Right lung (tissue), 10 donors: ENCODE data around the gene RBM42. TPM values are rescaled to one million over a fixed set of nuclear protein-coding genes. Genes with fewer than 3 reads are reported as not detected.
"Not testable (repeated sequence)": the region's sequence is repeated elsewhere in the genome, so short reads cannot be mapped to it uniquely, and the experiment has no call there.

Experiments
- DNase-seq, 2 donors: peaks; one replicate each; pipeline ENCODE4 v3.0.0-alpha.2; 2013
- long read RNA-seq, 8 donors: transcript quantifications; one replicate each; lab custom pipeline, GENCODE V29; 2026
- polyA plus RNA-seq, 5 donors: library from polyadenylated mRNA; unstranded; fragments of 120-200 nt; gene quantifications; one replicate each; pipeline versions ENCODE4 v1.2.1 to v1.2.3, GENCODE V29; 2013; ENCODE audit warnings: inconsistent platforms in 1 of 5, low replicate concordance in 1 of 5; ENCODE audit not compliant: insufficient read length in 5 of 5, insufficient read depth in 1 of 5

RBM42 gene, protein sequence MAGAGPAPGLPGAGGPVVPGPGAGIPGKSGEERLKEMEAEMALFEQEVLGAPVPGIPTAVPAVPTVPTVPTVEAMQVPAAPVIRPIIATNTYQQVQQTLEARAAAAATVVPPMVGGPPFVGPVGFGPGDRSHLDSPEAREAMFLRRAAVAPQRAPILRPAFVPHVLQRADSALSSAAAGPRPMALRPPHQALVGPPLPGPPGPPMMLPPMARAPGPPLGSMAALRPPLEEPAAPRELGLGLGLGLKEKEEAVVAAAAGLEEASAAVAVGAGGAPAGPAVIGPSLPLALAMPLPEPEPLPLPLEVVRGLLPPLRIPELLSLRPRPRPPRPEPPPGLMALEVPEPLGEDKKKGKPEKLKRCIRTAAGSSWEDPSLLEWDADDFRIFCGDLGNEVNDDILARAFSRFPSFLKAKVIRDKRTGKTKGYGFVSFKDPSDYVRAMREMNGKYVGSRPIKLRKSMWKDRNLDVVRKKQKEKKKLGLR
- 10 to 100 TPM; 43.0 to 84.8 (median 53.7) TPM for polyA plus RNA-seq
- long read RNA-seq, donor 1, transcript RBM42-201 (10 exons, 1,680 nt): major isoform, 20 of 103 reads
- long read RNA-seq, donor 1, partial matches to known transcripts: 55 of 103 reads
- long read RNA-seq, donor 1, other reads (novel, unspliced or antisense): 23 of 103 reads
- long read RNA-seq, donor 2, transcript RBM42-201 (10 exons, 1,680 nt): major isoform, 14 of 42 reads
- long read RNA-seq, donor 2, partial matches to known transcripts: 8 of 42 reads
- long read RNA-seq, donor 2, other reads (novel, unspliced or antisense): 16 of 42 reads
- long read RNA-seq, donor 3, transcript RBM42-201 (10 exons, 1,680 nt): major isoform, 14 of 68 reads
- long read RNA-seq, donor 3, partial matches to known transcripts: 31 of 68 reads
- long read RNA-seq, donor 3, other reads (novel, unspliced or antisense): 20 of 68 reads
- long read RNA-seq, donor 4, transcript RBM42-201 (10 exons, 1,680 nt): major isoform, 9 of 34 reads
- long read RNA-seq, donor 4, partial matches to known transcripts: 14 of 34 reads
- long read RNA-seq, donor 4, other reads (novel, unspliced or antisense): 7 of 34 reads
- long read RNA-seq, donor 5, transcript RBM42-201 (10 exons, 1,680 nt): major isoform, 10 of 76 reads
- long read RNA-seq, donor 5, partial matches to known transcripts: 45 of 76 reads
- long read RNA-seq, donor 5, other reads (novel, unspliced or antisense): 19 of 76 reads
- long read RNA-seq, donor 6, transcript RBM42-201 (10 exons, 1,680 nt): major isoform, 11 of 71 reads
- long read RNA-seq, donor 6, partial matches to known transcripts: 23 of 71 reads
- long read RNA-seq, donor 6, other reads (novel, unspliced or antisense): 32 of 71 reads
- long read RNA-seq, donor 7, transcript RBM42-201 (10 exons, 1,680 nt): major isoform, 20 of 49 reads
- long read RNA-seq, donor 7, partial matches to known transcripts: 0 of 49 reads
- long read RNA-seq, donor 7, other reads (novel, unspliced or antisense): 25 of 49 reads
- long read RNA-seq, donor 8, transcript RBM42-201 (10 exons, 1,680 nt): major isoform, 7 of 22 reads
- long read RNA-seq, donor 8, partial matches to known transcripts: 6 of 22 reads
- long read RNA-seq, donor 8, other reads (novel, unspliced or antisense): 6 of 22 reads

DNA sequence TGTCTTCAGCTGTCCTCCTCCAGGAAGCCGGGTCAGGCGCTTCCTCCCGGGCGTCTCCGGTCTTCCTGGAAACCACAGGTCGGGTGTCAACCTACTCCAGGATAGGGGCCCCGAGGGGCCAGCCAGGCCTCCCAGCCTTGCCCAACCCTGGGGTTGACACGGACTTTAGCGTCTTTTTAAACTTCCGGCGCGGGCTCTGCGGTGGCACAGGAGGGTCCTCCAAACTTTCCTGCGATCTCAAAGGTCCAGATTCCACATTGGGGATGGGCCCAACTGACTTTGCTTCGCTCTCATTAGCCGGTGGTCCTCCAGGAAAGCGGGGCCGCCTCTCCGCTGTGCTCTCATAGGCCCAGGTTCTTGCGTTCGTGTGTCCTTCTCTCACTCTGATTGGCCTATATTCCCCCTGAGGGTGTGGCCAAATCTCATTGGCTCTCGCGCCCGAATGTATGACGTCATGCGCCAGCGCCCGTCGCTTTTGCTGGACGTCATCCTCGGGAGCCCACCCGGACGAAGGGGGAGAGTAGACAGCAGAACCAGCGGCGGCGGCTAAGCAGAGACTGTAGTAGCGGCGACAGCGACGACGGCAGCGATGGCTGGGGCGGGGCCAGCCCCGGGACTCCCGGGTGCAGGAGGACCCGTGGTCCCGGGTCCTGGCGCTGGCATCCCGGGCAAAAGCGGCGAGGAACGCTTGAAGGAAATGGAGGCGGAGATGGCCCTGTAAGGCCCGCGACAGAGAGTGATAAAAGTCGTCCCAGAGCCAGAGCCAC lies at the start of gene RBM42:
RBM42 (plus strand) TSS at position 472 of the 767 bp plus-strand sequence; CDS start at position 590, 118 bp downstream.
- DNase-seq: peak; percentile 98 to 99

DNA sequence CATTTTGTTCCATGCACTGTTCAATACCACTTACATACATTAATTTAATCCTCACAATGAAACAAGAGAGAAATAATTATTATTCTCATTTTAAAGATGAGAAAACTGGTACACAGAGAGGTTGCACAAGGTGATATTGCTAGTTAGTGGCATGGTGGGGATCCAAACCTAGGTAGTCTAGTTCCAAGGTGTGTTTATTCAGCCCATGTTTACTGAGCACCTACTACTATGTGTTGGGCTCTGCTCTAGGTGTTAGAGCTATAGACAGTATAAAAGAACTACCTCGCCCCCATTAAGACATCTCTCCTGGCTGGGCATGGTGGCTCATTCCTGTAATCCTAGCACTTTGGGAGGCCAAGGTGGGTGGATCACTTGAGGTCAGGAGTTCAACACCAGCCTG lies 46.1 kb upstream of the RBM42 start:
- no peak for DNase-seq

DNA sequence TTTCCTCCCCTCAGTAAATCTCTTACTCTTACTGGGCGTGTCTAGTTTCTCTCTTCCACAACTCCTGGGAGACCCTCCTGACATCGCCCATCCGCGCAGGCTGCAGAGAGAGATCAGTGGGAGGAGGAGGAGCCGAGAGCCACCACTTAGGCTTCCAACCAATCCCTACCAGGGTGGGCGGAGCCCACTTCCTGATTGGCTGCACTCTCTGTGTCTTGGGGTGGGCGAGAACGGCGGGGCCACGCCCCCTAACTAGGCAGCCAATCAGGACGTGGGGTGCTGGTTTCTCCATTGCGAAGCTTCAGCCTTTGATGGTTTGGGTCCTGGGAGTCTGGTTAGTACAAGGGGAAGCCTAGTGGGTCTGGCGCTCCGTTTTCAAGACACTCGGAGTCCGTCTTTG lies 43.0 kb upstream of the RBM42 start, which contains the start of gene PMIS2:
PMIS2 (plus strand) TSS at position 326 of the 400 bp plus-strand sequence. CDS start 87 bp downstream, outside the sequence.
- no peak for DNase-seq

DNA sequence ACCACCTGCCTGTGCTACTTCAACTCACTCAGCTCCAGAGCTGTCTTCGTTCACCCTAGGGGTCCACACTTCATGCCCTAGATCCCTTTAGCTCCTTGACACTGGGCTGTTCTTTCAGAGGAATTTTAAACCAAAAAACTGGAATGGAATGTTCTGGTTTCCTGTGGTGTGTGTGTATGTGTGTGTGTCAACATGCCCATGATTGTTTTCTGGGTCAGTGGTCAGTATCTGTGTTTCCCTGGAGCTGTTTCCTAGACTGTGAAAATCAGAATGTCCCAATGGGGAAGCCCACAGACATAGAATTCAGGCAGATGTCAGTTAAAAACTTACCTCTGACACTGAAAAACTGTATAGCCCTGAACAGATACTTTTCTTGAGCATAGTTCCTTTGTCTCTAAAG lies 41.5 kb upstream of the RBM42 start:
- no peak for DNase-seq

DNA sequence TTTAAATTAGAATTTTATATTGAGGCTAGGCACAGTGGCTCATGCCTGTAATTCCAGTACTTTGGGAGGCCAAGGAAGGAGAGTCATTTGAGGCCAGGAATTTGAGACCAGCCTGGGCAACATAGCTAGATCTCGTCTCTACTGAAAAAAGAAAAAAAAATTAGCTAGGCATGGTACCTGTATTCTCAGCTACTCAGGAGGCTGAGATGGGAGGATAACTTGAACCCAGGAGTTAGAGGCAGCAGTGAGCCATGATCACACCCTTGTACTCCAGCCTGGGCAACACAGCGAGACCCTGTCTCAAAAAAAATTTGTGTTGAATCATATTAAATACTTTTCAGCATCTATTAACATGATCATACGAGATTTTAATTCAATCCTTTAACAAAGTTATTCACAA lies 38.0 kb upstream of the RBM42 start:
- no peak for DNase-seq

DNA sequence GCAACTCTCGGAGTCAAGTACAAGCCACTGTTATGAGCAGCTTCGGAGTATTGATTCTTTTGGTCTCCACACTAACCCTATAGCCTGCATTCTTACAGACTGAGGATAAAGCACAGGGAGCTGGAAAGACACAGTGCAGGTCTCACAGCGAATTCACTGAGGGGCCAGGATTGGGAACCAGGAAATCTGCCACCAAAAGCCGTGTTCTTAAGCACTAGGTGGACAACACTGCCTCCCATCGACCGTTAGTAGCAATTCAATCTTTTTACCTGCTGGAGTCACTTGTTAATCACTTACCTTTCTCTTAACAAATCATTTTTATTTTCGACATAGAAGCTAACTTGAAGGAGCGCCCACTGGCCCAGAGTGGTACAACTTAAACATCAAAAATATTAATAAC lies 36.6 kb upstream of the RBM42 start:
- peak in 1 of 2 donors; percentile 27 for DNase-seq

DNA sequence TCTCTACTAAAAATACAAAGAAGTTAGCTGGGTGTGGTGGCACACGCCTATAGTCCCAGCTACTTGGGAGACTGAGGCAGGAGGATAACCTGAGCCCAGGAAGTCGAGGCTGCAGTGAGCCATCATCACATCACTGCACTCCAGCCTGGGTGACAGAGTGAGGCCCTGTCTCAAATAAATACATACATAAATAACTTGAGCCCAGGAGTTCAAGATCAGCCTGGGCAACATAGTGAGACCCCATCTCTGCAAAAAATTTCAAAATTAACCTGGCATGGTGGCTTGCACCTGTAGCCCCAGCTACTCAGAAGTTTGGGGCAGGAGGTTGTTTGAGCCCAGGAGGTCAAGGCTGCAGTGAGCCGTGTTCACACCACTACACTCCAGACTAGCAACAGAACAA lies 33.8 kb upstream of the RBM42 start:
- not testable (repeated sequence) for DNase-seq

DNA sequence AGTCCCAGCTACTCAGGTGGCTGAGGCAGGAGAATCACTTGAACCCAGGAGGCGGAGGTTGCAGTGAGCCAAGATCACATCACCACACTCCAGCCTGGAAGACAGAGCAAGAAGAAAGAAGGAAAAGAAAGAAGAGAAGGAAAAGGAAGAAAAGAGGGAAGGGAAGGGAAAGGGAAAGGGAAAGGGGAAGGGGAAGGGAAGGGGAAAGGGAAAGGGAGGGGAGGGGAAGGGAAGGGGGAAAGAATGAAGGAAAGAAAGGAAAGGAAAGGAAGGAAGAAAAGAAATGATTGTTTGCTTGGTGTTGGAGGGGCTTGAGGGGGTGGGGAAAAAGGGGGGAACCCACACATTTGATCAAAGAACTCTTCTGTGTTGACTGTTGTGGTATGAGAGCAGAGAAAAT lies 32.9 kb upstream of the RBM42 start:
- no peak for DNase-seq

DNA sequence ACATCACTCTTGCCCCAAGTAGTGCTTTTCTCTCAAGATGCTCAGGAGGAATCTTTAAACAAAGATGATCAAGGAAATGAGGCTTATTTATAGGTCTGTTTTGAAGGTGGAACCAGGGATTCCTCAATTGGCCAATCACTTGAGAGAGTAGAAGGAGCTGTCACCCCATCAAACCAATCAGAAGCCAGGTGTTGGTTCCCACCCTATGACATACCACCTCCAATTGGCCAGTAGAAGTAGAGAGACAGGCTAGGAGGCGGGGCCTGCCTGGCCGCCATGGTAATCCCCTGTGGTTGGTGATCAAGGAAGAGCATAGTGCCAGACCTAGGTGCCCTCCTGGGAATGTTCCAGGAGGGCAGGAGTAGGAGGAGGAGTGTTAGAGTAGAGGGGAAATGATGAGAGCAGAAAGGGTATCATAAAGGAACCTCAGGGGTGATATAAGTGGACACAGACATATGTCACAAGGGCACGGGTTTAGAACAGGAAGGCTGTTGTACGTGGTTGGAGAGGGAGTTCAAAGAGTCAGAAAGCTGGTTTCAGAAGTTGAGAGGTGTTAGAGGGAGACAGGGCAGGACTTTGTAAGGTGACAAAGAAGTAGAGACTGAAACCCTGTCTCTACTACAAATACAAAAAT lies 32.4 kb upstream of the RBM42 start:
- no peak for DNase-seq

DNA sequence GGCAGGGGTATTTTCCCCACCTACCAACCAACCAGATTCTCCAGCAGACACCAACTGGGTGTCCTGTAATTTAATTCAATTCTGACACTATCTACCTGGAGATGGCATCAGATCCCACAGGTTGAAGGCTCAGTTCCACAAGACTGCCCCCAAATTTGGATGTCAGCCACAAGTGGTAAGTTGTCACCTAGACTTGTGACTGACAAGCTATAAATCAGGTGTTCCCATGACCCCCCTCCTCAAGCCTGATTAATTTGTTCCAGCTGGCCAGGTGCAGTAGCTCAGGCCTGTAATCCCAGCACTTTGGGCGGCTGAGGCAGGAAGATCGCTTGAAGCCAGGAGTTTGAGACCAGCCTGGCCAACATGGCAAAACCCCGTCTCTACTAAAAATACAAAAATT lies 26.9 kb upstream of the RBM42 start:
- no peak for DNase-seq

DNA sequence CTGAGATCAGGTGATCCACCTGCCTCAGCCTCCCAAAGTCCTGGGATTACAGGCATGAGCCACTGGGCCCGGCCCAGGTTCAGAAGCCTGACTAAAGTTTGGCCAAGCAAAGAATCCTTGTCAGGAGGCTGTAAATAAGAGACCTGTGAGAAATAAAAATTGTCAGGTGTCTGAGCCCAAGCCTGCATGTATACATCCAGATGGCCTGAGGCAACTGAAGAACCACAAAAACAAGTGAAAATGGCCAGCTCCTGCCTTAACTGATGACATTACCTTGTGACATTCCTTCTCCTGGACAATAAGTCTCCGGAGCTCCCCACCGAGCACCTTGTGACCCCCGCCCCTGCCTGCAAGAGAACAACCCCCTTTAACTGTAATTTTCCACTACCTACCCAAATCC lies 24.4 kb upstream of the RBM42 start:
- not testable (repeated sequence) for DNase-seq

DNA sequence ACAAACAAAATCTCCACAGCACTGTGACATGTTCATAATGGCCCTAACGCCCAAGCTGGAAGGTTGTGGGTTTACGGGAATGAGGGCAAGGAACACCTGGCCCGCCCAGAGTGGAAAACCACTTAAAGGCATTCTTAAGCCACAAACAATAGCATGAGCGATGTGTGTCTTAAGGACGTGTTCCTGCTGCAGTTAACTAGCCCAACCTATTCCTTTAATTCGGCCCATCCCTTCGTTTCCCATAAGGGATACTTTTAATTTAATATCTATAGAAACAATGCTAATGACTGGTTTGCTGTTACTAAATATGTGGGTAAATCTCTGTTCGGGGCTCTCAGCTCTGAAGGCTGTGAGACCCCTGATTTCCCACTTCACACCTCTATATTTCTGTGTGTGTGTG lies 21.7 kb upstream of the RBM42 start:
- not testable (repeated sequence) for DNase-seq

DNA sequence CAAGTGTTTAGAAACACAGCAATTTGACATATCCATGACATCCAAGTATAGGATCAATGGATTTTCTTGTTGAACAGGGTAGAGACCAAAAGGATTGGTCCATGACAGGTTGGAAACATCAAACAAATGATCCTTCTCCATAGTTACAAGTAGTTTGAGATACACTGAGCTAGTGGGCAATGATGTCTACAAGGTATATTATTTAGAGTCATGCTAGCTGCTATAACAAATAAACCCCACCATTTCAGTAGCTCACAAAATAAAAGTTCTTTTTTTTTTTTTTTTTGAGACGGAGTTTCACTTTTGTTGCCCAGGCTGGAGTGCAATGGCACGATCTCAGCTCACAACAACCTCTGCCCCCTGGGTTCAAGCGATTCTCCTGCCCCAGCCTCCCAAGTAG lies 21.2 kb upstream of the RBM42 start:
- DNase-seq: no peak

DNA sequence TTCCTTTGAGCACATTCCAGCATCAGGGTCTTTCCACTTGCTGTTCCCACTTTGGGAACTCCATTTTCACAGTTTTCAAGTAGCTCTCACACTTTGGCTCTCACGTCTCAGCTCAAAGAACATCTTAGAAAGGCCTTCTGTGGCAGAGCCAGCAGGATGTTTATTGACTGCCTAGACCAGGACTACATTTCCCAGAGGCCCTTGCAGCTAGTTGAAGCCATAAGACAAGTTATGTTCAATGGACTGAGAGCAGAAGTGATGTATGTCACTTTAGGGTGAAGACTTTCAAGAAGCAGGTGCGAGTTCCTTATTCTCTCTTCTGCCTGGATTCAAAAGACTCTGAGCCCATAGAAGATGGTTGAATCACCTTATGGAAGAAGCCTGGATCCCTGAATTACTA lies 20.6 kb upstream of the RBM42 start:
- no peak for DNase-seq

DNA sequence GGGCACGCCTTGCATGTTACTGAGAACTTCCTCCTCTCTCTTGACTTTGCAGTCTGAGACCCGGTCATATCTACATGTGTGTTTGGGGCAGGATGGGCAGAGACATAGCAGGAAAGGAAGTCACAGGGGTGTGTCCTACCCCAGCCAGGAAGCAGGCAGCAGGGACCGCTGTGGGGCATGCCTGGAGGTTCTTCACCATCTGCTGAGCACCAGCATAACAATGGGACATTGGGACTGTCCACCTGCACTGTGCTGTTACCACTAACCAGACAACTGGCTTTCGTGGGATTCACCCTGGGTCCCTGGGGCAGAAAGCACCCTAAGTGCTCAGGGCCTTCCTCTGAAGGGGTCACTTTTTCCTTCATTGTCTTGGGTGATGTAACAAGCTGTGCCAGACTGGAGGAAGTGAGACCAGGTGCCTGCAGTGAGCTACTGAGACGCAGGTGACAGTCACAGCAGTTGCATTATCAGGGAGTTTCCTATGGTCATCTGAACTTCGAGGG lies 18.9 kb upstream of the RBM42 start:
- no peak for DNase-seq

DNA sequence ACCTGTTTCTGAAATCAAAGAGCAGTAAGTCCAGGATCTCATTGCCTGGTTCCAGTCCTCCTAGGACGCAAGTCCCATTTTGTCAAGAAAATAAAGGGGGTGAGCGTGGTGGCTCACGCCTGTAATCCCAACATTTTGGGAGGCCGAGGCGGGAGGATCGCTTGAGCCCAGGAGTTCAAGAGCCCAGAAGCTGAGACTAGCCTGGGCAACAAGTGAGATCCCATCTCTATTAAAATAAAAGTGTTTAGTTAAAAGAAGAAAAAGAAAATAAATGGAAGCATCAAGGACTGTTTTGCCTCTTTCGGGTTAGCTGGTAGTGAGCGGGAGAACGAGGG lies 16.6 kb upstream of the RBM42 start:
- DNase-seq: no peak

DNA sequence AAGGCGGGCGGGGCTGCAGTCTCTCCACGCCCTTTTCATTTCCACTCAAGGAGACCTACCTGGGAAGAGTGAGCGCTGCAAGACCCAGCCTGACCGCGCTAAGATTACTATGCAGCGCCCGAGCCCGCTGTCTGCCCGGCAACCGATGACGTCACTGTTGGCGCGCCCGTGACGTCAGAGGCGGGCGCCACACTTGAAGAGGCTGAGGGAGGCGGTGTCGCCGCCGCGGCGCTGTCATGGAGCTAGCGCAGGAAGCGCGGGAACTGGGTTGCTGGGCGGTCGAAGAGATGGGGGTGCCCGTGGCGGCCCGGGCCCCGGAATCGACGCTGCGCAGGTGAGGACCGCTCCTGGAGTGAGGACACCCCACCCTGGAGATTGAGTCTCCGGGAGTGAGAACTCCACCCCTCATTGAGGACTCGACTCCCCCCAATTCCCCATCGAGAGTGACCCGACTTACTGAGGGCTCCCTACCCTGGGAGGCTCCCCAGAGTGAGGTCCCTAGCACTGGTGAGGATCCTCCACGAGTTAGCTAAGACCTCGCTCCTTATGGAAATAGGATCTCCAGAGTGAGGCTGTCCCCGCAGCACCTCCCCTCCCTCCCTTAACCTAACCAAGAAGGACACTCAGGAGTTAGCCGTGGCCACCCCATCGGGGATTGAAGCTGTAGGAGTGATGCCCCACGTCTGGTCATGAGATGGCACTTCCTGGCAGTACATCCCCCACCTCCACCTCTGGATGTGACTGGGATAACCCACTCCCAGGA lies 16.1 kb upstream of the RBM42 start, which contains the start of gene HAUS5:
HAUS5 (plus strand) TSS at position 177 of the 763 bp plus-strand sequence; CDS start at position 237, 60 bp downstream.
- DNase-seq: peak; percentile 96

DNA sequence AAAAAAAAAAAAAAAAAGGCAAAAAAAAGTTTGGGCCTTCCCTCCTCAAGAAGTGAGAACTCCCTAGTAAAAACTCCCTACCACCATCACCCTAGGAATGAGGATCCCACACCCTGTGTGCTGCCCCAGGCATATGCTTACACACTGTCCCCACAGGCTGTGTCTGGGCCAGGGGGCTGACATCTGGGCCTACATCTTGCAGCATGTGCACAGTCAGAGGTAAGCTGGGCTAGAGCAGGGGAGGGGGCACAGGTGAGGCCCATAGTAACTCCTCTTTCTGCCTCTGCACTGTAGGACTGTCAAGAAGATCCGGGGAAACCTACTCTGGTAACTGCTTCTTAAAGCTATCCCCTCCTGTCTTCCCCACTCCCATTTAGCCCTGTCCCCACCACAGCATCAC lies 15.3 kb upstream of the RBM42 start:
- no peak for DNase-seq

DNA sequence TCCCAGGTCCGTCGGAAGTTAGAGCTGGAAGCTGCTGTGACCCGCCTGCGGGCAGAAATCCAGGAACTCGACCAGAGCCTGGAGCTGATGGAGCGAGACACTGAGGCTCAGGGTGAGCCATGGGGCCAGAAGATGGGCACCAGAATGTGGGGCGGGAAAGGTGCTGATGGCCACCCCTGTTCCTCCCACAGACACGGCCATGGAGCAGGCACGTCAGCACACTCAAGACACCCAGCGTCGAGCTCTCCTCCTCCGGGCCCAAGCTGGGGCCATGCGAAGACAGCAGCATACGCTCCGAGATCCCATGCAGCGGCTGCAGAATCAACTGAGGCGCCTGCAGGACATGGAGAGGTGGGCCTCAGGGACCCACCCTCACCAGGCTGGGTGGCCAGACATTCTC lies 13.8 kb upstream of the RBM42 start:
- DNase-seq: no peak
